ENCODE measurements around the gene KMT2D. TPM values are rescaled to one million over a fixed set of nuclear protein-coding genes. Genes with fewer than 3 reads are reported as not detected.

KMT2D gene
- 37.0 TPM for polyA plus RNA-seq (2013, experiment 1 of 2)
- 20.3 TPM for polyA plus RNA-seq (2013, experiment 2 of 2)

GRCh38 chr12:49060237-49061156, at the start of gene KMT2D:
KMT2D (minus strand) TSS chr12:49060794; CDS start chr12:49055324, 5,470 bp downstream.
- 0 to 1% methylated on average over 42 to 52 of the region's 74 CpGs for WGBS, 2 experiments (ENCODE audit: insufficient coverage in 2 of 2)
- H3K9me3 ChIP-seq (ENCODE audit: control insufficient read depth, low read length): no peaks in the 10 kb centered on the region
- H3K4me3 ChIP-seq (ENCODE audit: extremely low read depth, insufficient read depth, low read length, poor library complexity, severe bottlenecking): peak within 1 kb of the TSS; percentile 91
- H3K36me3 ChIP-seq (ENCODE audit: control insufficient read depth, insufficient read depth, low read length): peaks cover 15% of the 10 kb centered on the region
- peaks cover 29% of the 10 kb centered on the region for H3K4me1 ChIP-seq (ENCODE audit: control insufficient read depth, insufficient read depth, low read length, poor library complexity, severe bottlenecking)
- H3K27ac ChIP-seq (ENCODE audit: low read depth, low read length, severe bottlenecking): peak within 1 kb of the TSS; percentile 97

- Histone ChIP-seq H3K9me3 (ENCODE audit: control insufficient read depth, low read length) (no peaks in the 10 kb centered on the region), H3K36me3 (ENCODE audit: control insufficient read depth, insufficient read depth, low read length) (peaks cover 28% of the 10 kb centered on the region), H3K27ac (ENCODE audit: low read depth, low read length, severe bottlenecking) (peak overlapping the region; percentile 93), H3K4me1 (ENCODE audit: control insufficient read depth, insufficient read depth, low read length, poor library complexity, severe bottlenecking) (no peaks in the 10 kb centered on the region), H3K4me3 (ENCODE audit: extremely low read depth, insufficient read depth, low read length, poor library complexity, severe bottlenecking) (peak overlapping the region; percentile 100)
- 2 to 7% methylated on average over 19 to 25 of the region's 33 CpGs for WGBS, 2 experiments (ENCODE audit: insufficient coverage in 2 of 2)
These were observed 49.3 kb upstream of the KMT2D start for GRCh38 chr12:49109641-49110463.

- peak overlapping the region; percentile 100 for H3K4me3 ChIP-seq (ENCODE audit: extremely low read depth, insufficient read depth, low read length, poor library complexity, severe bottlenecking)
- no peaks in the 10 kb centered on the region for H3K4me1 ChIP-seq (ENCODE audit: control insufficient read depth, insufficient read depth, low read length, poor library complexity, severe bottlenecking)
- peaks cover 37% of the 10 kb centered on the region for H3K36me3 ChIP-seq (ENCODE audit: control insufficient read depth, insufficient read depth, low read length)
- WGBS, 2 experiments (ENCODE audit: insufficient coverage in 2 of 2): 91 to 100% methylated on average over 3 to 4 of the region's 4 CpGs
- no peaks in the 10 kb centered on the region for H3K9me3 ChIP-seq (ENCODE audit: control insufficient read depth, low read length)
- H3K27ac ChIP-seq (ENCODE audit: low read depth, low read length, severe bottlenecking): peak overlapping the region; percentile 36
These were observed 48.4 kb upstream of the KMT2D start for GRCh38 chr12:49108958-49109404.

- no peaks in the 10 kb centered on the region for H3K9me3 ChIP-seq (ENCODE audit: control insufficient read depth, low read length)
- H3K4me1 ChIP-seq (ENCODE audit: control insufficient read depth, insufficient read depth, low read length, poor library complexity, severe bottlenecking): no peaks in the 10 kb centered on the region
- no peak overlapping the region for H3K27ac ChIP-seq (ENCODE audit: low read depth, low read length, severe bottlenecking)
- 95 to 100% methylated on average over 3 to 8 of the region's 9 CpGs for WGBS, 2 experiments (ENCODE audit: insufficient coverage in 2 of 2)
- H3K36me3 ChIP-seq (ENCODE audit: control insufficient read depth, insufficient read depth, low read length): peaks cover 71% of the 10 kb centered on the region
- H3K4me3 ChIP-seq (ENCODE audit: extremely low read depth, insufficient read depth, low read length, poor library complexity, severe bottlenecking): no peak overlapping the region
These were observed 45.0 kb upstream of the KMT2D start for GRCh38 chr12:49105504-49106084.

DNA sequence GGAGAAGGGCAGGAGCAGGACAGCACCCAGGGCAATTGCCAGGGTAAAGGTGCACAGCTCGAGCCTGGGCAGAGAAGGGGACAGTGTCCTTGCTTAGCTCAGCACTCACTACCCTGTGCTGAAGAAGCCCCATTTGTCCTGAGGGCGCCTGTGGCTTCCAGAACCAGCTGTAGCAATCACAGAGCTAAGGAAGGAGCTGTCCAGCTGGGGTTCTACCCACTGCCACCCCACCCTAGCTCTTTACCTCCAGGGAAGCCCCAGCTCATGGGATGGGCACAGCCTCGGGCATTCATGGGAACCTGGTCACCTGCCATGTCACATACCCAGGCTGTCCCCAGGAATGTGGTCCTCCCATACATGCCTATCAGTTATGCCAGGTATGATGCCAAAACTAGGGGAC, 44.2 kb upstream of the KMT2D start:
- WGBS, 2 experiments (ENCODE audit: insufficient coverage in 2 of 2): 95 to 96% methylated on average over 3 of the region's 3 CpGs

DNA sequence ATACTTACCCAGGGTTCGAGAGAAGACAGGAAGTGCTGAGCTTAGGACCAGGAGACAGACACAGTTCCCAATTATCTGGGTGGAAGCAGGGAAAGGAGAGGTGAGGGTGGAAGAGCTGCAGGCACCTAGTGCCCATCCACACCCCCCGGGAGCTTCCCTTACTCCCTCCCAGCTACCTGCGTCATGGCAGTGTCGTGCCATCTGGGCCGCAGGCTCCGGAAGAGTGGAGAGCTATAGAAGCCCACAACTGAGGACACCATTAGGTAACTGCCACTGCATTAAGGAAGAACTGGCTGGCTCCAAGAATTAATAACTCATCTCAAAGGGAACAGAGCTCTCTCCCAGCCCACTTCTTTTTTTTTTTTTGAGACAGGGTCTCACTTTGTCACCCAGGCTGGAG, 39.8 kb upstream of the KMT2D start:
- 88 to 92% methylated on average over 4 of the region's 6 CpGs for WGBS, 2 experiments (ENCODE audit: insufficient coverage in 2 of 2)

More for the DNA sequence above, 44.2 kb upstream of the KMT2D start:
- no peak overlapping the region for H3K27ac ChIP-seq (ENCODE audit: low read depth, low read length, severe bottlenecking)
- H3K36me3 ChIP-seq (ENCODE audit: control insufficient read depth, insufficient read depth, low read length): peaks cover 79% of the 10 kb centered on the region
- H3K9me3 ChIP-seq (ENCODE audit: control insufficient read depth, low read length): no peaks in the 10 kb centered on the region
- H3K4me3 ChIP-seq (ENCODE audit: extremely low read depth, insufficient read depth, low read length, poor library complexity, severe bottlenecking): no peak overlapping the region
- no peaks in the 10 kb centered on the region for H3K4me1 ChIP-seq (ENCODE audit: control insufficient read depth, insufficient read depth, low read length, poor library complexity, severe bottlenecking)

DNA sequence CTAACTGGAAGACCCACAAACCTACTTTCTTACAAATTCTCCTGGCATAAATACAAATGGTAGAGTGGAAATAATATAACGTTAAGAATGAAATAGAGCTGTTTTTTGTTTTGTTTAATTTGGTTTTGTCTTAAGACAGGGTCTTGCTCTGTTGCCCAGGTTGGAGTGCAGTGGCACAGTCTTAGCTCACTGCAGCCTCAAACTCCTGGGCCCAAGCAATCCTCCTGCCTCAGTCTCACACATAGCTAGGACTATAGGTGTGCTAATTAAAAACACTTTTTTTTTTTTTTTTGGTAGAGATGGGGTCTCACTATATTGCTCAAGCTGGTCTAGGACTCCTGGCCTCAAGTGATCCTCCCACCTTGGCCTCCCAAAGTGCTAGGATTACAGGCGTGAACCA, 38.1 kb upstream of the KMT2D start:
- WGBS, 2 experiments (ENCODE audit: insufficient coverage in 2 of 2): 100% methylated on average over 2 of the region's 2 CpGs; no CpG with 5 or more reads in 1 of the 2 experiments
- no peak overlapping the region for H3K4me3 ChIP-seq (ENCODE audit: extremely low read depth, insufficient read depth, low read length, poor library complexity, severe bottlenecking)
- H3K4me1 ChIP-seq (ENCODE audit: control insufficient read depth, insufficient read depth, low read length, poor library complexity, severe bottlenecking): peaks cover 9% of the 10 kb centered on the region
- peaks cover 75% of the 10 kb centered on the region for H3K36me3 ChIP-seq (ENCODE audit: control insufficient read depth, insufficient read depth, low read length)
- H3K27ac ChIP-seq (ENCODE audit: low read depth, low read length, severe bottlenecking): no peak overlapping the region
- no peaks in the 10 kb centered on the region for H3K9me3 ChIP-seq (ENCODE audit: control insufficient read depth, low read length)

More for the DNA sequence above, 39.8 kb upstream of the KMT2D start:
- no peak overlapping the region for H3K4me3 ChIP-seq (ENCODE audit: extremely low read depth, insufficient read depth, low read length, poor library complexity, severe bottlenecking)
- H3K9me3 ChIP-seq (ENCODE audit: control insufficient read depth, low read length): no peaks in the 10 kb centered on the region
- H3K27ac ChIP-seq (ENCODE audit: low read depth, low read length, severe bottlenecking): no peak overlapping the region
- no peaks in the 10 kb centered on the region for H3K4me1 ChIP-seq (ENCODE audit: control insufficient read depth, insufficient read depth, low read length, poor library complexity, severe bottlenecking)
- peaks cover 92% of the 10 kb centered on the region for H3K36me3 ChIP-seq (ENCODE audit: control insufficient read depth, insufficient read depth, low read length)

- Histone ChIP-seq H3K4me1 (ENCODE audit: control insufficient read depth, insufficient read depth, low read length, poor library complexity, severe bottlenecking) (peaks cover 15% of the 10 kb centered on the region), H3K27ac (ENCODE audit: low read depth, low read length, severe bottlenecking) (no peak overlapping the region), H3K9me3 (ENCODE audit: control insufficient read depth, low read length) (no peaks in the 10 kb centered on the region), H3K36me3 (ENCODE audit: control insufficient read depth, insufficient read depth, low read length) (peaks cover 69% of the 10 kb centered on the region), H3K4me3 (ENCODE audit: extremely low read depth, insufficient read depth, low read length, poor library complexity, severe bottlenecking) (no peak overlapping the region)
- WGBS, 2 experiments (ENCODE audit: insufficient coverage in 2 of 2): 55 to 79% methylated on average over 4 of the region's 4 CpGs
These were observed 37.4 kb upstream of the KMT2D start for GRCh38 chr12:49098035-49098451.

- no peak overlapping the region for H3K4me3 ChIP-seq (ENCODE audit: extremely low read depth, insufficient read depth, low read length, poor library complexity, severe bottlenecking)
- 91 to 100% methylated on average over 3 of the region's 3 CpGs for WGBS, 2 experiments (ENCODE audit: insufficient coverage in 2 of 2)
- H3K36me3 ChIP-seq (ENCODE audit: control insufficient read depth, insufficient read depth, low read length): peaks cover 62% of the 10 kb centered on the region
These were observed 36.8 kb upstream of the KMT2D start for GRCh38 chr12:49097381-49097780.

GRCh38 chr12:49094975-49095365, 34.4 kb upstream of the KMT2D start:
- peaks cover 25% of the 10 kb centered on the region for H3K4me1 ChIP-seq (ENCODE audit: control insufficient read depth, insufficient read depth, low read length, poor library complexity, severe bottlenecking)
- peaks cover 38% of the 10 kb centered on the region for H3K36me3 ChIP-seq (ENCODE audit: control insufficient read depth, insufficient read depth, low read length)
- H3K27ac ChIP-seq (ENCODE audit: low read depth, low read length, severe bottlenecking): no peak overlapping the region
- WGBS, 2 experiments (ENCODE audit: insufficient coverage in 2 of 2): 83 to 94% methylated on average over 1 to 2 of the region's 2 CpGs
- H3K4me3 ChIP-seq (ENCODE audit: extremely low read depth, insufficient read depth, low read length, poor library complexity, severe bottlenecking): no peak overlapping the region
- H3K9me3 ChIP-seq (ENCODE audit: control insufficient read depth, low read length): no peaks in the 10 kb centered on the region

More at GRCh38 chr12:49097381-49097780, 36.8 kb upstream of the KMT2D start:
- H3K4me1 ChIP-seq (ENCODE audit: control insufficient read depth, insufficient read depth, low read length, poor library complexity, severe bottlenecking): peaks cover 20% of the 10 kb centered on the region
- no peak overlapping the region for H3K27ac ChIP-seq (ENCODE audit: low read depth, low read length, severe bottlenecking)
- H3K9me3 ChIP-seq (ENCODE audit: control insufficient read depth, low read length): no peaks in the 10 kb centered on the region
